ENCODE results near the gene CHFR. TPM values are rescaled to one million over a fixed set of nuclear protein-coding genes. Genes with fewer than 3 reads are reported as not detected.
A peak's percentile ranks its signal among the peaks of the same experiment; 100 is the strongest.
"Not testable (repeated sequence)": the region's sequence is repeated elsewhere in the genome, so short reads cannot be mapped to it uniquely, and the experiment has no call there.

Gene CHFR
- total RNA-seq = 10 to 100 TPM; 88.0 to 90.6 TPM

- H3K4me1 Mint-ChIP-seq (ENCODE audit: low read depth) = peaks cover 30% of the 10 kb centered on the region
- peak within 1 kb of the TSS; percentile 97 for H3K4me3 Mint-ChIP-seq
- CTCF ChIA-PET = interaction anchor here (2.1 kb wide), 1 partner anchor 17 kb away, joined by 11 read pairs; no protein-coding TSS in a partner anchor
- H3K36me3 Mint-ChIP-seq (ENCODE audit: low read depth) = peaks cover 45% of the 10 kb centered on the region
- POLR2A ChIA-PET = interaction anchor here (0.6 to 0.9 kb wide), 3 partner anchors 17 to 59 kb away, joined by 4 to 7 read pairs (median 7); partner anchors contain the start of gene GOLGA3
- peaks cover 4% of the 10 kb centered on the region for H3K27me3 Mint-ChIP-seq (ENCODE audit: low read depth)
- H3K9me3 Mint-ChIP-seq (ENCODE audit: insufficient read depth) = peaks cover 14% of the 10 kb centered on the region
- ATAC-seq (peak; percentile 99), DNase-seq (peak; percentile 97)
- peak within 1 kb of the TSS; percentile 100 for H3K27ac Mint-ChIP-seq
These were observed at the start of gene CHFR for GRCh38 chr12:132887513-132888351. TSS of gene CHFR (minus strand) at chr12:132887605. CDS start at chr12:132887328, 277 bp downstream.

GRCh38 chr12:132936921-132937320 lies 49.5 kb upstream of the CHFR start:
- ATAC-seq; DNase-seq; H3K27me3 Mint-ChIP-seq (ENCODE audit: low read depth); H3K4me1 Mint-ChIP-seq (ENCODE audit: low read depth); POLR2A ChIA-PET; H3K4me3 Mint-ChIP-seq; H3K27ac Mint-ChIP-seq; CTCF ChIA-PET: not testable (repeated sequence)
- Mint-ChIP-seq H3K9me3 (ENCODE audit: insufficient read depth) (peaks cover 39% of the 10 kb centered on the region), H3K36me3 (ENCODE audit: low read depth) (peaks cover 53% of the 10 kb centered on the region)

- no peaks in the 10 kb centered on the region for H3K27me3 Mint-ChIP-seq (ENCODE audit: low read depth)
- H3K9me3 Mint-ChIP-seq (ENCODE audit: insufficient read depth) = peaks cover 40% of the 10 kb centered on the region
- ChIA-PET CTCF (no interaction called here), POLR2A (no interaction called here)
- H3K4me1 Mint-ChIP-seq (ENCODE audit: low read depth) = no peaks in the 10 kb centered on the region
- DNase-seq (no peak), ATAC-seq (no peak)
- no peak overlapping the region for H3K27ac Mint-ChIP-seq
- peaks cover 50% of the 10 kb centered on the region for H3K36me3 Mint-ChIP-seq (ENCODE audit: low read depth)
- no peak overlapping the region for H3K4me3 Mint-ChIP-seq
These were observed 48.8 kb upstream of the CHFR start for GRCh38 chr12:132936163-132936562.

GRCh38 chr12:132926415-132926833 lies 39.0 kb upstream of the CHFR start:
- Mint-ChIP-seq H3K9me3 (ENCODE audit: insufficient read depth) (peaks cover 80% of the 10 kb centered on the region), H3K4me1 (ENCODE audit: low read depth) (no peaks in the 10 kb centered on the region), H3K4me3 (no peak overlapping the region), H3K36me3 (ENCODE audit: low read depth) (peaks cover 60% of the 10 kb centered on the region), H3K27me3 (ENCODE audit: low read depth) (no peaks in the 10 kb centered on the region), H3K27ac (no peak overlapping the region)
- CTCF ChIA-PET = no interaction called here
- no peak for ATAC-seq
- DNase-seq = no peak
- POLR2A ChIA-PET = no interaction called here

GRCh38 chr12:132925597-132926414 lies 38.4 kb upstream of the CHFR start:
- no peak overlapping the region for H3K4me3 Mint-ChIP-seq
- H3K27me3 Mint-ChIP-seq (ENCODE audit: low read depth) = no peaks in the 10 kb centered on the region
- H3K27ac Mint-ChIP-seq = no peak overlapping the region
- peaks cover 78% of the 10 kb centered on the region for H3K9me3 Mint-ChIP-seq (ENCODE audit: insufficient read depth)
- no peak for ATAC-seq
- H3K36me3 Mint-ChIP-seq (ENCODE audit: low read depth) = peaks cover 57% of the 10 kb centered on the region
- DNase-seq = no peak
- no peaks in the 10 kb centered on the region for H3K4me1 Mint-ChIP-seq (ENCODE audit: low read depth)
- ChIA-PET CTCF (no interaction called here), POLR2A (no interaction called here)

GRCh38 chr12:132924356-132924755 lies 37.0 kb upstream of the CHFR start:
- ChIA-PET CTCF (interaction anchor here (1.5 kb wide), 1 partner anchor 11 kb away, joined by 3 read pairs; no protein-coding TSS in a partner anchor), POLR2A (no interaction called here)
- Mint-ChIP-seq H3K4me3 (no peak overlapping the region), H3K36me3 (ENCODE audit: low read depth) (peaks cover 49% of the 10 kb centered on the region), H3K27ac (no peak overlapping the region), H3K27me3 (ENCODE audit: low read depth) (no peaks in the 10 kb centered on the region), H3K9me3 (ENCODE audit: insufficient read depth) (peaks cover 68% of the 10 kb centered on the region), H3K4me1 (ENCODE audit: low read depth) (no peaks in the 10 kb centered on the region)
- no peak for DNase-seq
- no peak for ATAC-seq

- Mint-ChIP-seq H3K4me3 (no peak overlapping the region), H3K27ac (no peak overlapping the region), H3K9me3 (ENCODE audit: insufficient read depth) (peaks cover 67% of the 10 kb centered on the region), H3K4me1 (ENCODE audit: low read depth) (no peaks in the 10 kb centered on the region), H3K36me3 (ENCODE audit: low read depth) (peaks cover 42% of the 10 kb centered on the region), H3K27me3 (ENCODE audit: low read depth) (no peaks in the 10 kb centered on the region)
- DNase-seq (no peak), ATAC-seq (no peak)
- CTCF ChIA-PET = interaction anchor here (1.2 to 1.5 kb wide), 2 partner anchors 12 to 15 kb away, joined by 3 read pairs; no protein-coding TSS in a partner anchor
- POLR2A ChIA-PET = no interaction called here
These were observed 36.0 kb upstream of the CHFR start for GRCh38 chr12:132923356-132923909.

GRCh38 chr12:132922676-132923075 lies 35.3 kb upstream of the CHFR start:
- DNase-seq (no peak), ATAC-seq (no peak)
- Mint-ChIP-seq H3K4me1 (ENCODE audit: low read depth) (no peaks in the 10 kb centered on the region), H3K27ac (no peak overlapping the region), H3K9me3 (ENCODE audit: insufficient read depth) (peaks cover 74% of the 10 kb centered on the region), H3K27me3 (ENCODE audit: low read depth) (no peaks in the 10 kb centered on the region), H3K36me3 (ENCODE audit: low read depth) (peaks cover 45% of the 10 kb centered on the region), H3K4me3 (no peak overlapping the region)
- POLR2A ChIA-PET = no interaction called here
- CTCF ChIA-PET = interaction anchor here (0.7 to 1.2 kb wide), 2 partner anchors 14 kb away, joined by 3 read pairs; no protein-coding TSS in a partner anchor

GRCh38 chr12:132921685-132922084 lies 34.3 kb upstream of the CHFR start:
- DNase-seq (no peak), ATAC-seq (no peak)
- H3K9me3 Mint-ChIP-seq (ENCODE audit: insufficient read depth) = peaks cover 71% of the 10 kb centered on the region
- POLR2A ChIA-PET = no interaction called here
- CTCF ChIA-PET = no interaction called here
- no peaks in the 10 kb centered on the region for H3K4me1 Mint-ChIP-seq (ENCODE audit: low read depth)
- peaks cover 42% of the 10 kb centered on the region for H3K36me3 Mint-ChIP-seq (ENCODE audit: low read depth)
- H3K27me3 Mint-ChIP-seq (ENCODE audit: low read depth) = no peaks in the 10 kb centered on the region
- H3K4me3 Mint-ChIP-seq = no peak overlapping the region
- no peak overlapping the region for H3K27ac Mint-ChIP-seq

GRCh38 chr12:132918680-132919079 lies 31.3 kb upstream of the CHFR start:
- H3K9me3 Mint-ChIP-seq (ENCODE audit: insufficient read depth) = peaks cover 61% of the 10 kb centered on the region
- H3K4me1 Mint-ChIP-seq (ENCODE audit: low read depth) = no peaks in the 10 kb centered on the region
- POLR2A ChIA-PET = no interaction called here
- DNase-seq (no peak), ATAC-seq (no peak)
- peaks cover 27% of the 10 kb centered on the region for H3K36me3 Mint-ChIP-seq (ENCODE audit: low read depth)
- no peaks in the 10 kb centered on the region for H3K27me3 Mint-ChIP-seq (ENCODE audit: low read depth)
- H3K27ac Mint-ChIP-seq = no peak overlapping the region
- CTCF ChIA-PET = interaction anchor here (1.2 kb wide), 1 partner anchor 10 kb away, joined by 3 read pairs; no protein-coding TSS in a partner anchor
- H3K4me3 Mint-ChIP-seq = no peak overlapping the region

- ChIA-PET CTCF (interaction anchor here (0.7 to 1.0 kb wide), 3 partner anchors 9 to 14 kb away, joined by 3 read pairs; no protein-coding TSS in a partner anchor), POLR2A (interaction anchor here (0.6 to 2.1 kb wide), 8 partner anchors 9 to 222 kb away, joined by 3 to 10 read pairs (median 5); partner anchors contain the start of genes ZNF10, ZNF26, ZNF605 and ZNF891)
- peaks cover 14% of the 10 kb centered on the region for H3K27me3 Mint-ChIP-seq (ENCODE audit: low read depth)
- H3K9me3 Mint-ChIP-seq (ENCODE audit: insufficient read depth) = peaks cover 32% of the 10 kb centered on the region
- DNase-seq (no peak), ATAC-seq (no peak)
- H3K4me3 Mint-ChIP-seq = peak overlapping the region; percentile 86
- H3K36me3 Mint-ChIP-seq (ENCODE audit: low read depth) = peaks cover 27% of the 10 kb centered on the region
- peak overlapping the region; percentile 95 for H3K27ac Mint-ChIP-seq
- peaks cover 23% of the 10 kb centered on the region for H3K4me1 Mint-ChIP-seq (ENCODE audit: low read depth)
These were observed 21.6 kb upstream of the CHFR start for GRCh38 chr12:132909030-132909368.

Measured in activated CD8-positive, alpha-beta T cell treated with anti-CD3 and anti-CD28 coated beads, Interleukin-2, amount 10 ng/mL, durations not matched to agents 7 days and 5 days (primary cell).